ENCODE measurements around the gene INA.
"Not testable (repeated sequence)": the region's sequence is repeated elsewhere in the genome, so short reads cannot be mapped to it uniquely, and the experiment has no call there.

The INA gene

GRCh38 chr10:103276896-103277712, at the start of gene INA:
Gene INA (plus strand): TSS chr10:103277138. CDS start chr10:103277212, 74 bp downstream.
- Mint-ChIP-seq H3K27ac (ENCODE audit: low read depth) (no peak within 1 kb of the TSS), H3K27me3 (peaks cover 74% of the 10 kb centered on the region)

GRCh38 chr10:103227416-103227815, 49.5 kb upstream of the INA start:
- ATAC-seq (replicated peaks; ENCODE audit: extremely low read depth, poor library complexity, severe bottlenecking) (no peak), DNase-seq (ENCODE audit: low spot score in 2 of 2) (no peak)
- Mint-ChIP-seq H3K9me3 (peaks cover 10% of the 10 kb centered on the region), H3K4me3 (no peak overlapping the region), H3K27ac (ENCODE audit: low read depth) (no peak overlapping the region), H3K36me3 (ENCODE audit: insufficient read depth) (no peaks in the 10 kb centered on the region), H3K27me3 (no peaks in the 10 kb centered on the region), H3K4me1 (no peaks in the 10 kb centered on the region)

More at GRCh38 chr10:103276896-103277712, at the start of gene INA:
- DNase-seq (ENCODE audit: low spot score in 2 of 2) = no peak
- ATAC-seq (replicated peaks; ENCODE audit: extremely low read depth, poor library complexity, severe bottlenecking) = no peak
- H3K9me3 Mint-ChIP-seq = peaks cover 7% of the 10 kb centered on the region
- H3K36me3 Mint-ChIP-seq (ENCODE audit: insufficient read depth) = no peaks in the 10 kb centered on the region
- peaks cover 13% of the 10 kb centered on the region for H3K4me1 Mint-ChIP-seq
- peak within 1 kb of the TSS; percentile 41 for H3K4me3 Mint-ChIP-seq

GRCh38 chr10:103231047-103231551, 45.8 kb upstream of the INA start:
- ATAC-seq (replicated peaks; ENCODE audit: extremely low read depth, poor library complexity, severe bottlenecking) (no peak), DNase-seq (ENCODE audit: low spot score in 2 of 2) (no peak)
- Mint-ChIP-seq H3K27ac (ENCODE audit: low read depth) (no peak overlapping the region), H3K4me3 (no peak overlapping the region), H3K36me3 (ENCODE audit: insufficient read depth) (no peaks in the 10 kb centered on the region), H3K9me3 (no peaks in the 10 kb centered on the region), H3K27me3 (no peaks in the 10 kb centered on the region), H3K4me1 (no peaks in the 10 kb centered on the region)

- Mint-ChIP-seq H3K27me3 (no peaks in the 10 kb centered on the region), H3K4me1 (no peaks in the 10 kb centered on the region), H3K9me3 (no peaks in the 10 kb centered on the region), H3K4me3 (no peak overlapping the region), H3K27ac (ENCODE audit: low read depth) (no peak overlapping the region), H3K36me3 (ENCODE audit: insufficient read depth) (no peaks in the 10 kb centered on the region)
- ATAC-seq (replicated peaks; ENCODE audit: extremely low read depth, poor library complexity, severe bottlenecking) (no peak), DNase-seq (ENCODE audit: low spot score in 2 of 2) (no peak)
These were observed 44.7 kb upstream of the INA start for GRCh38 chr10:103232131-103232673.

GRCh38 chr10:103232772-103233488, 44.0 kb upstream of the INA start:
- ATAC-seq (replicated peaks; ENCODE audit: extremely low read depth, poor library complexity, severe bottlenecking) (no peak), DNase-seq (ENCODE audit: low spot score in 2 of 2) (no peak)
- no peak overlapping the region for H3K4me3 Mint-ChIP-seq
- H3K36me3 Mint-ChIP-seq (ENCODE audit: insufficient read depth) = no peaks in the 10 kb centered on the region
- H3K9me3 Mint-ChIP-seq = no peaks in the 10 kb centered on the region
- no peak overlapping the region for H3K27ac Mint-ChIP-seq (ENCODE audit: low read depth)
- H3K27me3 Mint-ChIP-seq = no peaks in the 10 kb centered on the region
- H3K4me1 Mint-ChIP-seq = no peaks in the 10 kb centered on the region

GRCh38 chr10:103235775-103236174, 41.2 kb upstream of the INA start:
- ATAC-seq (replicated peaks; ENCODE audit: extremely low read depth, poor library complexity, severe bottlenecking) (no peak), DNase-seq (ENCODE audit: low spot score in 2 of 2) (no peak)
- no peaks in the 10 kb centered on the region for H3K36me3 Mint-ChIP-seq (ENCODE audit: insufficient read depth)
- H3K4me1 Mint-ChIP-seq = peaks cover 6% of the 10 kb centered on the region
- H3K9me3 Mint-ChIP-seq = no peaks in the 10 kb centered on the region
- H3K4me3 Mint-ChIP-seq = no peak overlapping the region
- no peaks in the 10 kb centered on the region for H3K27me3 Mint-ChIP-seq
- H3K27ac Mint-ChIP-seq (ENCODE audit: low read depth) = no peak overlapping the region

GRCh38 chr10:103238506-103239252, 38.3 kb upstream of the INA start:
- DNase-seq (ENCODE audit: low spot score in 2 of 2) = no peak
- peaks cover 6% of the 10 kb centered on the region for H3K4me1 Mint-ChIP-seq
- no peak overlapping the region for H3K27ac Mint-ChIP-seq (ENCODE audit: low read depth)
- H3K27me3 Mint-ChIP-seq = no peaks in the 10 kb centered on the region
- no peaks in the 10 kb centered on the region for H3K36me3 Mint-ChIP-seq (ENCODE audit: insufficient read depth)
- no peak for ATAC-seq (replicated peaks; ENCODE audit: extremely low read depth, poor library complexity, severe bottlenecking)
- no peak overlapping the region for H3K4me3 Mint-ChIP-seq
- H3K9me3 Mint-ChIP-seq = no peaks in the 10 kb centered on the region

- peaks cover 19% of the 10 kb centered on the region for H3K27me3 Mint-ChIP-seq
- DNase-seq (ENCODE audit: low spot score in 2 of 2) (no peak), ATAC-seq (replicated peaks; ENCODE audit: extremely low read depth, poor library complexity, severe bottlenecking) (no peak)
- no peaks in the 10 kb centered on the region for H3K9me3 Mint-ChIP-seq
- peaks cover 6% of the 10 kb centered on the region for H3K4me1 Mint-ChIP-seq
- no peak overlapping the region for H3K4me3 Mint-ChIP-seq
- H3K27ac Mint-ChIP-seq (ENCODE audit: low read depth) = no peak overlapping the region
- H3K36me3 Mint-ChIP-seq (ENCODE audit: insufficient read depth) = no peaks in the 10 kb centered on the region
These were observed 35.5 kb upstream of the INA start for GRCh38 chr10:103241262-103242011.

GRCh38 chr10:103244666-103245271, 32.2 kb upstream of the INA start:
- peaks cover 19% of the 10 kb centered on the region for H3K27me3 Mint-ChIP-seq
- H3K27ac Mint-ChIP-seq (ENCODE audit: low read depth) = no peak overlapping the region
- DNase-seq (ENCODE audit: low spot score in 2 of 2) = peak; percentile 28 to 39
- H3K9me3 Mint-ChIP-seq = no peaks in the 10 kb centered on the region
- no peaks in the 10 kb centered on the region for H3K36me3 Mint-ChIP-seq (ENCODE audit: insufficient read depth)
- ATAC-seq (replicated peaks; ENCODE audit: extremely low read depth, poor library complexity, severe bottlenecking) = no peak
- H3K4me1 Mint-ChIP-seq = peaks cover 6% of the 10 kb centered on the region
- no peak overlapping the region for H3K4me3 Mint-ChIP-seq

- H3K9me3 Mint-ChIP-seq = not testable (repeated sequence)
These were observed 31.4 kb upstream of the INA start, which contains the start of gene RPEL1 for GRCh38 chr10:103245587-103245986. Gene RPEL1 (plus strand): TSS chr10:103245887. CDS start chr10:103245997, 110 bp downstream.

GRCh38 chr10:103246324-103246723, 30.6 kb upstream of the INA start:
- Mint-ChIP-seq H3K36me3 (ENCODE audit: insufficient read depth) (peaks cover 8% of the 10 kb centered on the region), H3K27ac (ENCODE audit: low read depth) (no peak overlapping the region), H3K9me3 (peaks cover 4% of the 10 kb centered on the region), H3K4me3 (no peak overlapping the region), H3K4me1 (no peaks in the 10 kb centered on the region), H3K27me3 (peaks cover 19% of the 10 kb centered on the region)
- ATAC-seq (replicated peaks; ENCODE audit: extremely low read depth, poor library complexity, severe bottlenecking) = no peak
- no peak for DNase-seq (ENCODE audit: low spot score in 2 of 2)

More at GRCh38 chr10:103245587-103245986, 31.4 kb upstream of the INA start, which contains the start of gene RPEL1:
- peaks cover 19% of the 10 kb centered on the region for H3K27me3 Mint-ChIP-seq
- not testable (repeated sequence) for H3K4me1 Mint-ChIP-seq; ATAC-seq (replicated peaks; ENCODE audit: extremely low read depth, poor library complexity, severe bottlenecking); H3K27ac Mint-ChIP-seq (ENCODE audit: low read depth); DNase-seq (ENCODE audit: low spot score in 2 of 2); H3K36me3 Mint-ChIP-seq (ENCODE audit: insufficient read depth); H3K4me3 Mint-ChIP-seq

Data from central memory CD8-positive, alpha-beta T cell (primary cell).